ENCODE data around the gene BRSK2. TPM values are rescaled to one million over a fixed set of nuclear protein-coding genes. Genes with fewer than 3 reads are reported as not detected.

Gene BRSK2
- total and polyA plus RNA-seq, 2 donors from 2014 or later = 0.43 to 1.2 TPM

DNA sequence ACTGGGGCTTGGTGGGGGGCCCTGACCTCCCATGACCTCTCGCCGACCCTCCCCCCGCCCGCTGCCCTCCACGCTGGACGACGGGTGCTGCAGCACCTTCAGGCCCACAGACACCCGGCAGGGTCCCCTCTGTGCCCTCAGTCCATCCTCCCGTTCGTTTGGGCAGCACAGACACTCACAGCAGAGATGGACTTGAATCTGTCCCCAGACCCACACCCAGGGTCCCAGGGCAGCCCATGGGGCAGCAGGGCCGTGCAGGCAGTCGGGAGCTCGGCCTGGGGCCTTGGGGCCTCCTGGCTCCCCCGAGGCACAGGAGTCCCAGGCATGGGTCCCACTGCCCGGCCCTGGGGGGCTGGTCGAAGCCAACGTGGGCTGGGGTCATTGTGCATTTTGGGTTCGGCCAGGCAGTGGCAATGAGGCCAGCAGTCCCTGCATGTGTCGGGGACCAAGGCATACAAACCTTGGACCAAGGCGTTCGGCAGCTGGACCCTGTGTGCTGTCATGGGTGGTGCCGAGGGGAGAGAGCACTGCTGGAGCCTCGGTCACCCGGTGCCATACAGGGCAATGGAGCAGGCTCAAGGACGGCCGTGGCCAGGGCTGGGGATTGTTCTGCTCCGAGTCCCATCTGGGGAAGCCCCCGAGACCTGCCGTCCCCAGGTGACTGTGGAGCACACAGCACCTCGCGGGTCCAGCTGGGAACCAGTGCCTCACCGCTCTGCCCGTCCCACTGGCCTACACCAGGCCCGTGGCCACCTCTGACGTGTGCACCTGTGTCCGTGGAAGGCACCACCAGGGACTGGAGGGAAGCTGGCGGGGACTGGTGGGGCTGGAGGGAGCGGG lies 19.3 kb upstream of the BRSK2 start:
- intact Hi-C loops (cut with DNase I) = no loop called here
- no peaks in the 10 kb centered on the region for H3K4me1 ChIP-seq (ENCODE audit: control insufficient read depth in 2 of 3, insufficient read depth in 2 of 3, low read depth in 1 of 3, low read length in 3 of 3)
- H3K36me3 ChIP-seq (ENCODE audit: control insufficient read depth in 2 of 3, insufficient read depth in 3 of 3, low read length in 3 of 3) = no peaks in the 10 kb centered on the region
- DNase-seq (peak in 1 of 5 donors; percentile 72), FAIRE-seq (no peak)
- H3K9me3 ChIP-seq (ENCODE audit: control insufficient read depth in 2 of 3, insufficient read depth in 1 of 3, low read length in 3 of 3) = peaks cover 0 to 7% (median 0%) of the 10 kb centered on the region in 3 donors
- no peak overlapping the region for H3K9ac ChIP-seq (ENCODE audit: low read length in 3 of 3)
- H3K27me3 ChIP-seq (ENCODE audit: control insufficient read depth, insufficient read depth, low read length) = no peaks in the 10 kb centered on the region
- TF ChIP-seq, protein P1, sequence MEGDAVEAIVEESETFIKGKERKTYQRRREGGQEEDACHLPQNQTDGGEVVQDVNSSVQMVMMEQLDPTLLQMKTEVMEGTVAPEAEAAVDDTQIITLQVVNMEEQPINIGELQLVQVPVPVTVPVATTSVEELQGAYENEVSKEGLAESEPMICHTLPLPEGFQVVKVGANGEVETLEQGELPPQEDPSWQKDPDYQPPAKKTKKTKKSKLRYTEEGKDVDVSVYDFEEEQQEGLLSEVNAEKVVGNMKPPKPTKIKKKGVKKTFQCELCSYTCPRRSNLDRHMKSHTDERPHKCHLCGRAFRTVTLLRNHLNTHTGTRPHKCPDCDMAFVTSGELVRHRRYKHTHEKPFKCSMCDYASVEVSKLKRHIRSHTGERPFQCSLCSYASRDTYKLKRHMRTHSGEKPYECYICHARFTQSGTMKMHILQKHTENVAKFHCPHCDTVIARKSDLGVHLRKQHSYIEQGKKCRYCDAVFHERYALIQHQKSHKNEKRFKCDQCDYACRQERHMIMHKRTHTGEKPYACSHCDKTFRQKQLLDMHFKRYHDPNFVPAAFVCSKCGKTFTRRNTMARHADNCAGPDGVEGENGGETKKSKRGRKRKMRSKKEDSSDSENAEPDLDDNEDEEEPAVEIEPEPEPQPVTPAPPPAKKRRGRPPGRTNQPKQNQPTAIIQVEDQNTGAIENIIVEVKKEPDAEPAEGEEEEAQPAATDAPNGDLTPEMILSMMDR (IDR thresholded peaks at IDR 0.05; ENCODE audit: borderline replicate concordance, extremely low read depth, insufficient read depth) = no peak
- no peak overlapping the region for H3K4me3 ChIP-seq (ENCODE audit: low read length in 3 of 3)
- no peak overlapping the region for H3K27ac ChIP-seq (ENCODE audit: low read depth in 2 of 2, low read length in 2 of 2)

DNA sequence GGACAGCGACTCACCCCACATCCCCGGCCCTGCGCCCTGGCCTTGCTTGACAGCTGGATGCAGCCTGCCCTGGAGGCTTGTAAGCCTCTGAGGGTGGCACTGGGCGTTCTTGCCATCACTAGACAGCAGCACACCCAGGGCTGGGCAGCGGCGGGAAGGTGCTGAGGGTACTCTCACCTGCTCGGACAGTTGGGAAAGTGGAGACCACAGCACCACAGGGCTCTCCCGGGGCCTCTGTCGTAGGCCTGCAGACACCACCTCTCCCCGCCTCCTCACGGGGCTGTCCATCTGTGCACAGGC lies 18.8 kb upstream of the BRSK2 start:
- DNase-seq (peak in 1 of 5 donors; percentile 61), FAIRE-seq (no peak)
- no peaks in the 10 kb centered on the region for H3K27me3 ChIP-seq (ENCODE audit: control insufficient read depth, insufficient read depth, low read length)
- TF ChIP-seq, protein P1 (IDR thresholded peaks at IDR 0.05; ENCODE audit: borderline replicate concordance, extremely low read depth, insufficient read depth) = no peak
- no peak overlapping the region for H3K9ac ChIP-seq (ENCODE audit: low read length in 3 of 3)
- no peaks in the 10 kb centered on the region for H3K36me3 ChIP-seq (ENCODE audit: control insufficient read depth in 2 of 3, insufficient read depth in 3 of 3, low read length in 3 of 3)
- peaks cover 0 to under 1% (median 0%) of the 10 kb centered on the region in 3 donors for H3K9me3 ChIP-seq (ENCODE audit: control insufficient read depth in 2 of 3, insufficient read depth in 1 of 3, low read length in 3 of 3)
- intact Hi-C loops (cut with DNase I) = no loop called here
- H3K27ac ChIP-seq (ENCODE audit: low read depth in 2 of 2, low read length in 2 of 2) = no peak overlapping the region
- H3K4me3 ChIP-seq (ENCODE audit: low read length in 3 of 3) = no peak overlapping the region
- H3K4me1 ChIP-seq (ENCODE audit: control insufficient read depth in 2 of 3, insufficient read depth in 2 of 3, low read depth in 1 of 3, low read length in 3 of 3) = no peaks in the 10 kb centered on the region

DNA sequence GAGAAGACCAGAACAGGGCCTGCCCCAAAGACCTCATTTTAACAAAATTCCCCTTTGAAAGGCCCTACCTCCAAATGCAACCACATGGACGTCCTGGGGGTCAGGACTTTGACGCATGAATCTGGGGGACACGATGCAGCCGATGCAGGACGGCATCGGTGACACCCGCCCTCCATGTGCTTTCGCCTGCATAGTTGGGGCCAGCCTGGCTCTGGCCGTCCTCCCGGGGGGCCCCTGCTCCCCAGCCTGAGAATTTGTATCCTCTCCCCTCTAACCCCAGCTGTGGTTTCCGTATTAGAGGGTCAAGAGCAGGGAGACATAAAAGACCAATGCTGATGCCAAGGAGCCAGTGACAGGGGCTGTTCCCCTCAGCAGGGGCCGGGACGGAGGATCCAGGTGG lies 18.4 kb upstream of the BRSK2 start:
- Histone ChIP-seq H3K4me3 (ENCODE audit: low read length in 3 of 3) (no peak overlapping the region), H3K27me3 (ENCODE audit: control insufficient read depth, insufficient read depth, low read length) (no peaks in the 10 kb centered on the region), H3K36me3 (ENCODE audit: control insufficient read depth in 2 of 3, insufficient read depth in 3 of 3, low read length in 3 of 3) (no peaks in the 10 kb centered on the region), H3K9me3 (ENCODE audit: control insufficient read depth in 2 of 3, insufficient read depth in 1 of 3, low read length in 3 of 3) (no peaks in the 10 kb centered on the region), H3K4me1 (ENCODE audit: control insufficient read depth in 2 of 3, insufficient read depth in 2 of 3, low read depth in 1 of 3, low read length in 3 of 3) (no peaks in the 10 kb centered on the region), H3K9ac (ENCODE audit: low read length in 3 of 3) (no peak overlapping the region), H3K27ac (ENCODE audit: low read depth in 2 of 2, low read length in 2 of 2) (no peak overlapping the region)
- intact Hi-C loops (cut with DNase I) = no loop called here
- TF ChIP-seq, protein P1 (IDR thresholded peaks at IDR 0.05; ENCODE audit: borderline replicate concordance, extremely low read depth, insufficient read depth) = no peak
- FAIRE-seq (no peak), DNase-seq (no peak)
